ENCODE results near the gene ZNF384.
A peak's percentile ranks its signal among the peaks of the same experiment; 100 is the strongest.

ZNF384 gene

GRCh38 chr12:6626654-6627283, 62.4 kb downstream of the ZNF384 start:
- H2AK5ac ChIP-seq (ENCODE audit: low read length), result no peak overlapping the region
- no peak overlapping the region for H3K4me2 ChIP-seq (ENCODE audit: low read length)
- H3K36me3 ChIP-seq (ENCODE audit: control insufficient read depth in 1 of 2, insufficient read depth in 2 of 2, low read length in 2 of 2), result no peaks in the 10 kb centered on the region
- H3K4me3 ChIP-seq (ENCODE audit: low read depth, low read length), result no peak overlapping the region
- H4K12ac ChIP-seq (ENCODE audit: low read depth, low read length), result no peak overlapping the region
- no peak overlapping the region for H2BK5ac ChIP-seq (ENCODE audit: low read depth, low read length, poor library complexity)
- no peak overlapping the region for H3K9ac ChIP-seq (ENCODE audit: low read length)
- no peak overlapping the region for H3K27ac ChIP-seq (ENCODE audit: low read depth, low read length)
- no peak overlapping the region for H3K14ac ChIP-seq (ENCODE audit: low read length)
- no peak overlapping the region for H3K4ac ChIP-seq (ENCODE audit: low read depth, low read length)
- H3K27me3 ChIP-seq (ENCODE audit: insufficient read depth, low read length), result no peaks in the 10 kb centered on the region
- H2BK120ac ChIP-seq (ENCODE audit: insufficient read depth, low read length, poor library complexity), result no peak overlapping the region
- no peaks in the 10 kb centered on the region for H3K79me2 ChIP-seq (ENCODE audit: control insufficient read depth, insufficient read depth, low read length, poor library complexity)
- no peaks in the 10 kb centered on the region for H3K4me1 ChIP-seq (ENCODE audit: control insufficient read depth in 1 of 2, insufficient read depth in 2 of 2, low read length in 2 of 2)
- no peak for DNase-seq
- no peak overlapping the region for H4K91ac ChIP-seq (ENCODE audit: low read depth, low read length)
- H4K8ac ChIP-seq (ENCODE audit: low read depth, low read length), result no peak overlapping the region
- no peak overlapping the region for H2AFZ ChIP-seq (ENCODE audit: insufficient read depth, low read length, poor library complexity)
- H3K9me3 ChIP-seq (ENCODE audit: insufficient read depth, low read depth, low read length), result no peaks in the 10 kb centered on the region
- H3K23ac ChIP-seq (ENCODE audit: low read length), result no peak overlapping the region
- no peak overlapping the region for H3K18ac ChIP-seq (ENCODE audit: low read length)
- no peaks in the 10 kb centered on the region for H3K79me1 ChIP-seq (ENCODE audit: low read length)
- WGBS (ENCODE audit: extremely low coverage, insufficient coverage, insufficient read length), result no CpG with 5 or more reads among the region's 8 CpGs
- no peak overlapping the region for H2BK12ac ChIP-seq (ENCODE audit: low read length)

GRCh38 chr12:6620885-6621274, 68.3 kb downstream of the ZNF384 start:
- no peak overlapping the region for H2AK5ac ChIP-seq (ENCODE audit: low read length)
- H3K36me3 ChIP-seq (ENCODE audit: control insufficient read depth in 1 of 2, insufficient read depth in 2 of 2, low read length in 2 of 2), result no peaks in the 10 kb centered on the region
- no CpG with 5 or more reads among the region's 29 CpGs for WGBS (ENCODE audit: extremely low coverage, insufficient coverage, insufficient read length)
- no peak overlapping the region for H3K4ac ChIP-seq (ENCODE audit: low read depth, low read length)
- no peak overlapping the region for H4K91ac ChIP-seq (ENCODE audit: low read depth, low read length)
- no peak for DNase-seq
- H3K27me3 ChIP-seq (ENCODE audit: insufficient read depth, low read length), result peaks cover 3% of the 10 kb centered on the region
- H3K9ac ChIP-seq (ENCODE audit: low read length), result no peak overlapping the region
- H4K8ac ChIP-seq (ENCODE audit: low read depth, low read length), result peak overlapping the region; percentile 25
- no peak overlapping the region for H3K4me3 ChIP-seq (ENCODE audit: low read depth, low read length)
- H3K23ac ChIP-seq (ENCODE audit: low read length), result no peak overlapping the region
- H2BK5ac ChIP-seq (ENCODE audit: low read depth, low read length, poor library complexity), result no peak overlapping the region
- H3K4me2 ChIP-seq (ENCODE audit: low read length), result no peak overlapping the region
- peaks cover 3 to 7% of the 10 kb centered on the region in 2 experiments for H3K4me1 ChIP-seq (ENCODE audit: control insufficient read depth in 1 of 2, insufficient read depth in 2 of 2, low read length in 2 of 2)
- H3K9me3 ChIP-seq (ENCODE audit: insufficient read depth, low read depth, low read length), result peaks cover 2% of the 10 kb centered on the region
- H3K18ac ChIP-seq (ENCODE audit: low read length), result no peak overlapping the region
- H3K14ac ChIP-seq (ENCODE audit: low read length), result no peak overlapping the region
- no peak overlapping the region for H2AFZ ChIP-seq (ENCODE audit: insufficient read depth, low read length, poor library complexity)
- H2BK120ac ChIP-seq (ENCODE audit: insufficient read depth, low read length, poor library complexity), result no peak overlapping the region
- H2BK12ac ChIP-seq (ENCODE audit: low read length), result no peak overlapping the region
- no peaks in the 10 kb centered on the region for H3K79me2 ChIP-seq (ENCODE audit: control insufficient read depth, insufficient read depth, low read length, poor library complexity)
- peak overlapping the region; percentile 10 for H4K12ac ChIP-seq (ENCODE audit: low read depth, low read length)
- peaks cover 3% of the 10 kb centered on the region for H3K79me1 ChIP-seq (ENCODE audit: low read length)
- no peak overlapping the region for H3K27ac ChIP-seq (ENCODE audit: low read depth, low read length)

DNA sequence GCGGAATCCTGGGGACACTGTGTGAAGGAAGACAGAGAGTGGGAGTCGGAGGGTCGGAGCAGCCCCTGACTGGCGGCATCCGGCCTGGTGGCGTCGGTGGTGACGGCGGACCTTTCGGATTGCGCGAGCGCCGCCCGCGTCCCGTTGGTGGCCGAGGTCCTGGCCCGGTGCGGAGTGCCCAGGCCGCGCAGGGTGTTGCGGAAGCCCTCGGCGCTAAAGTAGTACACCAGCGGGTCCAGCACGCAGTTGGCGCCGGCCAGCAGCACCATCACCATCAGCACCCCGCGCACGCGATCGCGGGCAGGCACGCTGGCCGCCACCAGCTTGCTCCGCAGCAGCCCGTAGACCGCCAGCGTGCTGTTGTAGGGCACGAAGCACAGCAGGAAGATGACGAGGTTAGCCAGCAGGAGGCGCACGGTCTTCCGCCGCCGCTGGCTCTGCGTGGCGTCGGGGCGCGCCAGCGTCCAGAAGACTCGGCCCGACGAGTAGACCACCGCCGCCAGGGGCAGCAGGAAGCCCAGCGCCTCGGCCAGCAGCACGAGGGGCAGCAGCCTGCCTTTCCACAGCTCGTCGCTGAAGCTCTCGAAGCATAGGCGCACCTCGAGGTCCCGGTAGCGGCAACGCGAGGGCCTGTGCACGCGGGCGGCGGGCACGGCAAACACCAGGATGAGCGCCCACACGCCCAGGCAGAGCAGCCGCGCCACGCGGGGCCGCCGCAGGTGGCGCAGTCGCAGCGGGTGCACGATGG, 68.9 kb downstream of the ZNF384 start:
- H3K27me3 ChIP-seq (ENCODE audit: insufficient read depth, low read length), result peaks cover 3% of the 10 kb centered on the region
- no CpG with 5 or more reads among the region's 88 CpGs for WGBS (ENCODE audit: extremely low coverage, insufficient coverage, insufficient read length)
- H4K12ac ChIP-seq (ENCODE audit: low read depth, low read length), result peak overlapping the region; percentile 10
- peak overlapping the region; percentile 56 for H2AFZ ChIP-seq (ENCODE audit: insufficient read depth, low read length, poor library complexity)
- no peak overlapping the region for H3K9ac ChIP-seq (ENCODE audit: low read length)
- no peak overlapping the region for H3K27ac ChIP-seq (ENCODE audit: low read depth, low read length)
- no peak overlapping the region for H3K4ac ChIP-seq (ENCODE audit: low read depth, low read length)
- H4K8ac ChIP-seq (ENCODE audit: low read depth, low read length), result peak overlapping the region; percentile 55
- no peak overlapping the region for H3K23ac ChIP-seq (ENCODE audit: low read length)
- no peak overlapping the region for H3K18ac ChIP-seq (ENCODE audit: low read length)
- no peak overlapping the region for H3K4me3 ChIP-seq (ENCODE audit: low read depth, low read length)
- no peak overlapping the region for H2BK5ac ChIP-seq (ENCODE audit: low read depth, low read length, poor library complexity)
- peaks cover 2% of the 10 kb centered on the region for H3K9me3 ChIP-seq (ENCODE audit: insufficient read depth, low read depth, low read length)
- peak overlapping the region; percentile 10 for H4K91ac ChIP-seq (ENCODE audit: low read depth, low read length)
- DNase-seq, result peak in 1 of 2 donors; percentile 54
- no peaks in the 10 kb centered on the region for H3K36me3 ChIP-seq (ENCODE audit: control insufficient read depth in 1 of 2, insufficient read depth in 2 of 2, low read length in 2 of 2)
- peaks cover 3% of the 10 kb centered on the region for H3K79me1 ChIP-seq (ENCODE audit: low read length)
- no peak overlapping the region for H2BK120ac ChIP-seq (ENCODE audit: insufficient read depth, low read length, poor library complexity)
- peaks cover 3 to 7% of the 10 kb centered on the region in 2 experiments for H3K4me1 ChIP-seq (ENCODE audit: control insufficient read depth in 1 of 2, insufficient read depth in 2 of 2, low read length in 2 of 2)
- H2BK12ac ChIP-seq (ENCODE audit: low read length), result no peak overlapping the region
- peak overlapping the region; percentile 53 for H3K4me2 ChIP-seq (ENCODE audit: low read length)
- no peaks in the 10 kb centered on the region for H3K79me2 ChIP-seq (ENCODE audit: control insufficient read depth, insufficient read depth, low read length, poor library complexity)
- no peak overlapping the region for H2AK5ac ChIP-seq (ENCODE audit: low read length)
- H3K14ac ChIP-seq (ENCODE audit: low read length), result no peak overlapping the region

DNA sequence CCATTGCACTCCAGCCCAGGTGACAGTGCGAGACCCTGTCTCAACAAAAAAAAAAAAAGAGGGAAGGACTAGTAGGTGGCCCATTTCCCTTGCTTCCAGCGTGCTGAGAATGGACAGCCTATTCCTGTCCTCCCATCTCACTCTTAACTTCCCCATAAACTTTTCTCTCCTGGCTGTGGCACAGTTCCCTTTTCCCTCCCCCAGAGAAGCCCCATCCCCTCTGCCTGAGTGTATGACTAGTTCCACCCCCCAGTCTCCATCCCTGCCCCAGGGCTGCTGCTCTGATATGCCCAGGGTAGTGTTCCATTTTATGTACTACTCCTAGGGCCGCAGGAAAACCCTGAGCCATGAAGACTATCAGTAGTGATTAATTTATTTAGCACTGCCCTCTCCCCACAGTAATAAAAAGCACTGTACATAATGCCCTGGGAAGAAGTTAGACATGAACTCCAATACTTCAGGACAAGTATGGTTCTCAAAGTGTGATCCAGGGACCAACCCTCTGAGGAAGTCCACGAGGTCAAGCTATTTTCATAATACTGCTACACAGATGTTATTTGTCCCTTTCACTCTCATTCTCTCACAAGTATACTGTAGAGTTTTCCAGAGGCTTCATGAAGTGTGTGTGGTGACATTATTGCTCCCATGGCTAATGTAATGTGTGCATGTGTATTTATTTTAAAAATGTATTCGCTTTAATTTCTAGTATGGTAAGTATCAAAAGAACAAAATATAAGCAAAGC, 70.5 kb downstream of the ZNF384 start:
- Histone ChIP-seq H3K4ac (ENCODE audit: low read depth, low read length) (no peak overlapping the region), H3K79me1 (ENCODE audit: low read length) (peaks cover 8% of the 10 kb centered on the region), H2AK5ac (ENCODE audit: low read length) (no peak overlapping the region), H3K14ac (ENCODE audit: low read length) (no peak overlapping the region), H2AFZ (ENCODE audit: insufficient read depth, low read length, poor library complexity) (no peak overlapping the region), H3K9ac (ENCODE audit: low read length) (no peak overlapping the region), H4K91ac (ENCODE audit: low read depth, low read length) (no peak overlapping the region), H4K8ac (ENCODE audit: low read depth, low read length) (no peak overlapping the region), H4K12ac (ENCODE audit: low read depth, low read length) (no peak overlapping the region), H3K9me3 (ENCODE audit: insufficient read depth, low read depth, low read length) (peaks cover 2% of the 10 kb centered on the region), H2BK5ac (ENCODE audit: low read depth, low read length, poor library complexity) (no peak overlapping the region), H3K4me1 (ENCODE audit: control insufficient read depth in 1 of 2, insufficient read depth in 2 of 2, low read length in 2 of 2) (peaks cover 9 to 12% of the 10 kb centered on the region in 2 experiments), H3K27me3 (ENCODE audit: insufficient read depth, low read length) (peaks cover 3% of the 10 kb centered on the region), H3K4me3 (ENCODE audit: low read depth, low read length) (no peak overlapping the region), H2BK120ac (ENCODE audit: insufficient read depth, low read length, poor library complexity) (no peak overlapping the region), H3K36me3 (ENCODE audit: control insufficient read depth in 1 of 2, insufficient read depth in 2 of 2, low read length in 2 of 2) (no peaks in the 10 kb centered on the region), H3K79me2 (ENCODE audit: control insufficient read depth, insufficient read depth, low read length, poor library complexity) (no peaks in the 10 kb centered on the region), H3K27ac (ENCODE audit: low read depth, low read length) (no peak overlapping the region), H3K18ac (ENCODE audit: low read length) (no peak overlapping the region), H3K4me2 (ENCODE audit: low read length) (no peak overlapping the region), H2BK12ac (ENCODE audit: low read length) (no peak overlapping the region), H3K23ac (ENCODE audit: low read length) (no peak overlapping the region)
- DNase-seq, result no peak
- no CpG with 5 or more reads among the region's 5 CpGs for WGBS (ENCODE audit: extremely low coverage, insufficient coverage, insufficient read length)

Data from trophoblast cell (in vitro differentiated cells and primary cell).